Stimulated activated CD8-positive, alpha-beta memory T cell treated with anti-CD3 and anti-CD28 coated beads, Interleukin-4, amount 100 ng/mL, for 1 hour (primary cell): ENCODE data around the gene FAM89B.
"Not testable (repeated sequence)": the region's sequence is repeated elsewhere in the genome, so short reads cannot be mapped to it uniquely, and the experiment has no call there.

Source experiments
- DNase-seq, 2 donors: peaks; one replicate each; pipeline ENCODE4 v3.0.0-alpha.2; 2020; ENCODE audit warnings: low read depth in 2 of 2, low spot score in 1 of 2

Gene FAM89B

GRCh38 chr11:65572356-65573051 is at the start of gene FAM89B:
TSS of gene FAM89B (plus strand) at chr11:65572538. CDS start at chr11:65572670, 132 bp downstream.
- peak in 1 of 2 donors; percentile 81 for DNase-seq

GRCh38 chr11:65522718-65523630 is 49.4 kb upstream of the FAM89B start:
- DNase-seq, result not testable (repeated sequence)

GRCh38 chr11:65523631-65523968 is 48.7 kb upstream of the FAM89B start:
- not testable (repeated sequence) for DNase-seq

GRCh38 chr11:65524014-65524740 is 48.2 kb upstream of the FAM89B start:
- DNase-seq, result no peak

- peak; percentile 67 to 76 for DNase-seq
Measured at GRCh38 chr11:65524741-65525545, 47.4 kb upstream of the FAM89B start, which contains the start of gene SCYL1. TSS of gene SCYL1 (plus strand) at chr11:65525083. CDS start at chr11:65525154, 71 bp downstream.

- DNase-seq, result no peak
Measured at GRCh38 chr11:65525546-65526480, 46.5 kb upstream of the FAM89B start.

GRCh38 chr11:65526744-65527143 is 45.6 kb upstream of the FAM89B start:
- DNase-seq, result no peak

- DNase-seq, result no peak
Measured at GRCh38 chr11:65528819-65529350, 43.5 kb upstream of the FAM89B start.

- no peak for DNase-seq
Measured at GRCh38 chr11:65529475-65530156, 42.7 kb upstream of the FAM89B start.

GRCh38 chr11:65530157-65530496 is 42.2 kb upstream of the FAM89B start:
- DNase-seq, result no peak

- no peak for DNase-seq
Measured at GRCh38 chr11:65532388-65533064, 39.8 kb upstream of the FAM89B start.

- no peak for DNase-seq
Measured at GRCh38 chr11:65535102-65535501, 37.2 kb upstream of the FAM89B start.

- DNase-seq, result no peak
Measured at GRCh38 chr11:65536412-65537295, 35.7 kb upstream of the FAM89B start.

GRCh38 chr11:65537296-65537597 is 35.1 kb upstream of the FAM89B start:
- no peak for DNase-seq

- no peak for DNase-seq
Measured at GRCh38 chr11:65537620-65538231, 34.6 kb upstream of the FAM89B start.

- no peak for DNase-seq
Measured at GRCh38 chr11:65538232-65538914, 34.0 kb upstream of the FAM89B start.
